Measurements from ENCODE around the gene HNF4A. TPM values are rescaled to one million over a fixed set of nuclear protein-coding genes. Genes with fewer than 3 reads are reported as not detected.
A peak's percentile ranks its signal among the peaks of the same experiment; 100 is the strongest.

The HNF4A gene
- total and polyA plus RNA-seq, 2 of the 13 experiments (the other 11 are each of a cell fraction or from before 2014, with no cell fraction given): 80.9 to 169 TPM

DNA sequence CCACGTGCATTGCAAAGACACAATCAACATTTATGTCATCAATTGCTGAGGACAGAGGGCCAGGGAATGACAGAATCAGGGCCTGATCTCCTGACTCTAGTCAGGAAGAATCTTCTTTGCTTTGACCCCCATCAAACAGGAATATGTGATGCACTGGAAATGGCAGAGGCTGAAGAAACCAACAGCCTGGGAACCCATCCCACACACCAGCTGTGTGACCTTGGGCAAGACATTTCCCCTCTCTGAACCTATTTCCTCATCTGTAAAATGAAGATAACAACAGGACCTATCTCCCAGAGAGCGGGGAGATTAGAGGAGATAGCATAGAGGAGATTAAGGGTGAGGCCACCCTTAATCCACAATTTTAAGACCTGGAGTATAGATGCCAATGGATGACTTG lies 1.5 kb downstream of the HNF4A start (continued):
- no peak for TF ChIP-seq TMF1 (CRISPR knock-in tag; IDR thresholded peaks at IDR 0.05; ENCODE audit: low read depth)
- no peak for TF ChIP-seq PITX1 (CRISPR knock-in tag; IDR thresholded peaks at IDR 0.05)
- TF ChIP-seq, protein P1, sequence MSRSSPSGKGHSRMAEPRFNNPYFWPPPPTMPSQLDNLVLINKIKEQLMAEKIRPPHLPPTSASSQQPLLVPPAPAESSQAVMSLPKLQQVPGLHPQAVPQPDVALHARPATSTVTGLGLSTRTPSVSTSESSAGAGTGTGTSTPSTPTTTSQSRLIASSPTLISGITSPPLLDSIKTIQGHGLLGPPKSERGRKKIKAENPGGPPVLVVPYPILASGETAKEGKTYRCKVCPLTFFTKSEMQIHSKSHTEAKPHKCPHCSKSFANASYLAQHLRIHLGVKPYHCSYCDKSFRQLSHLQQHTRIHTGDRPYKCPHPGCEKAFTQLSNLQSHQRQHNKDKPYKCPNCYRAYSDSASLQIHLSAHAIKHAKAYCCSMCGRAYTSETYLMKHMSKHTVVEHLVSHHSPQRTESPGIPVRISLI (CRISPR knock-in tag; IDR thresholded peaks at IDR 0.05; ENCODE audit: borderline replicate concordance): no peak
- TF ChIP-seq NCOR1 (IDR thresholded peaks at IDR 0.05; ENCODE audit: borderline replicate concordance, low read length): no peak
- TF ChIP-seq, protein P2, sequence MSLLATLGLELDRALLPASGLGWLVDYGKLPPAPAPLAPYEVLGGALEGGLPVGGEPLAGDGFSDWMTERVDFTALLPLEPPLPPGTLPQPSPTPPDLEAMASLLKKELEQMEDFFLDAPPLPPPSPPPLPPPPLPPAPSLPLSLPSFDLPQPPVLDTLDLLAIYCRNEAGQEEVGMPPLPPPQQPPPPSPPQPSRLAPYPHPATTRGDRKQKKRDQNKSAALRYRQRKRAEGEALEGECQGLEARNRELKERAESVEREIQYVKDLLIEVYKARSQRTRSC (CRISPR knock-in tag; IDR thresholded peaks at IDR 0.05; ENCODE audit: low read depth): no peak
- TF ChIP-seq ZNF775 (CRISPR knock-in tag; IDR thresholded peaks at IDR 0.05; ENCODE audit: borderline replicate concordance): no peak
- TF ChIP-seq, protein P3, sequence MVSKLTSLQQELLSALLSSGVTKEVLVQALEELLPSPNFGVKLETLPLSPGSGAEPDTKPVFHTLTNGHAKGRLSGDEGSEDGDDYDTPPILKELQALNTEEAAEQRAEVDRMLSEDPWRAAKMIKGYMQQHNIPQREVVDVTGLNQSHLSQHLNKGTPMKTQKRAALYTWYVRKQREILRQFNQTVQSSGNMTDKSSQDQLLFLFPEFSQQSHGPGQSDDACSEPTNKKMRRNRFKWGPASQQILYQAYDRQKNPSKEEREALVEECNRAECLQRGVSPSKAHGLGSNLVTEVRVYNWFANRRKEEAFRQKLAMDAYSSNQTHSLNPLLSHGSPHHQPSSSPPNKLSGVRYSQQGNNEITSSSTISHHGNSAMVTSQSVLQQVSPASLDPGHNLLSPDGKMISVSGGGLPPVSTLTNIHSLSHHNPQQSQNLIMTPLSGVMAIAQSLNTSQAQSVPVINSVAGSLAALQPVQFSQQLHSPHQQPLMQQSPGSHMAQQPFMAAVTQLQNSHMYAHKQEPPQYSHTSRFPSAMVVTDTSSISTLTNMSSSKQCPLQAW (CRISPR knock-in tag; IDR thresholded peaks at IDR 0.05): 0 out of 2 replicates have a peak, but pooled peaks have one; percentile 11
- TF ChIP-seq HOXA3 (CRISPR knock-in tag; IDR thresholded peaks at IDR 0.05): no peak
- no peak for TF ChIP-seq KDM5A (IDR thresholded peaks at IDR 0.05; ENCODE audit: borderline replicate concordance, low read length)
- no peak for TF ChIP-seq NRL (CRISPR knock-in tag; IDR thresholded peaks at IDR 0.05; ENCODE audit: borderline replicate concordance)
- TF ChIP-seq ZNF556 (CRISPR knock-in tag; IDR thresholded peaks at IDR 0.05; ENCODE audit: borderline replicate concordance): no peak
- TF ChIP-seq ZMAT3 (CRISPR knock-in tag; conservative IDR thresholded peaks at IDR 0.05): no peak
- TF ChIP-seq, protein P4, sequence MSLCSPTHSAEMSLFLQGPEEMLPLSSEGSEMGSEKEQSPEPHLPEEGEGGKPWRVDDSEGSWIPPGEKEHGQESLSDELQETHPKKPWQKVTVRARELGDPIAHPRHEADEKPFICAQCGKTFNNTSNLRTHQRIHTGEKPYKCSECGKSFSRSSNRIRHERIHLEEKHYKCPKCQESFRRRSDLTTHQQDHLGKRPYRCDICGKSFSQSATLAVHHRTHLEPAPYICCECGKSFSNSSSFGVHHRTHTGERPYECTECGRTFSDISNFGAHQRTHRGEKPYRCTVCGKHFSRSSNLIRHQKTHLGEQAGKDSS (CRISPR knock-in tag; IDR thresholded peaks at IDR 0.05; ENCODE audit: borderline replicate concordance, low read depth): no peak
- peak; percentile 94; the same call in 1 of the 2 replicates for TF ChIP-seq ZNF768 (CRISPR knock-in tag; IDR thresholded peaks at IDR 0.05)
- no peak for TF ChIP-seq TBL1XR1 (IDR thresholded peaks at IDR 0.05; ENCODE audit: borderline replicate concordance, low read length, partially characterized antibody)
- TF ChIP-seq, protein P5, sequence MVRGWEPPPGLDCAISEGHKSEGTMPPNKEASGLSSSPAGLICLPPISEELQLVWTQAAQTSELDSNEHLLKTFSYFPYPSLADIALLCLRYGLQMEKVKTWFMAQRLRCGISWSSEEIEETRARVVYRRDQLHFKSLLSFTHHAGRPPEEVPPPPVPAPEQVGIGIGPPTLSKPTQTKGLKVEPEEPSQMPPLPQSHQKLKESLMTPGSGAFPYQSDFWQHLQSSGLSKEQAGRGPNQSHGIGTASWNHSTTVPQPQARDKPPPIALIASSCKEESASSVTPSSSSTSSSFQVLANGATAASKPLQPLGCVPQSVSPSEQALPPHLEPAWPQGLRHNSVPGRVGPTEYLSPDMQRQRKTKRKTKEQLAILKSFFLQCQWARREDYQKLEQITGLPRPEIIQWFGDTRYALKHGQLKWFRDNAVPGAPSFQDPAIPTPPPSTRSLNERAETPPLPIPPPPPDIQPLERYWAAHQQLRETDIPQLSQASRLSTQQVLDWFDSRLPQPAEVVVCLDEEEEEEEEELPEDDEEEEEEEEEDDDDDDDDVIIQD (CRISPR knock-in tag; IDR thresholded peaks at IDR 0.05; ENCODE audit: low read depth): no peak
- TF ChIP-seq, protein P6, sequence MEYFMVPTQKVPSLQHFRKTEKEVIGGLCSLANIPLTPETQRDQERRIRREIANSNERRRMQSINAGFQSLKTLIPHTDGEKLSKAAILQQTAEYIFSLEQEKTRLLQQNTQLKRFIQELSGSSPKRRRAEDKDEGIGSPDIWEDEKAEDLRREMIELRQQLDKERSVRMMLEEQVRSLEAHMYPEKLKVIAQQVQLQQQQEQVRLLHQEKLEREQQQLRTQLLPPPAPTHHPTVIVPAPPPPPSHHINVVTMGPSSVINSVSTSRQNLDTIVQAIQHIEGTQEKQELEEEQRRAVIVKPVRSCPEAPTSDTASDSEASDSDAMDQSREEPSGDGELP (IDR thresholded peaks at IDR 0.05; ENCODE audit: borderline replicate concordance, low read depth): 0 out of 2 replicates have a peak, but pooled peaks have one; percentile 7
- peak; percentile 37; the same call in 1 of the 2 replicates for TF ChIP-seq POLR2AphosphoS5 (IDR thresholded peaks at IDR 0.05; ENCODE audit: low read depth, low read length)
- TF ChIP-seq, protein P7, sequence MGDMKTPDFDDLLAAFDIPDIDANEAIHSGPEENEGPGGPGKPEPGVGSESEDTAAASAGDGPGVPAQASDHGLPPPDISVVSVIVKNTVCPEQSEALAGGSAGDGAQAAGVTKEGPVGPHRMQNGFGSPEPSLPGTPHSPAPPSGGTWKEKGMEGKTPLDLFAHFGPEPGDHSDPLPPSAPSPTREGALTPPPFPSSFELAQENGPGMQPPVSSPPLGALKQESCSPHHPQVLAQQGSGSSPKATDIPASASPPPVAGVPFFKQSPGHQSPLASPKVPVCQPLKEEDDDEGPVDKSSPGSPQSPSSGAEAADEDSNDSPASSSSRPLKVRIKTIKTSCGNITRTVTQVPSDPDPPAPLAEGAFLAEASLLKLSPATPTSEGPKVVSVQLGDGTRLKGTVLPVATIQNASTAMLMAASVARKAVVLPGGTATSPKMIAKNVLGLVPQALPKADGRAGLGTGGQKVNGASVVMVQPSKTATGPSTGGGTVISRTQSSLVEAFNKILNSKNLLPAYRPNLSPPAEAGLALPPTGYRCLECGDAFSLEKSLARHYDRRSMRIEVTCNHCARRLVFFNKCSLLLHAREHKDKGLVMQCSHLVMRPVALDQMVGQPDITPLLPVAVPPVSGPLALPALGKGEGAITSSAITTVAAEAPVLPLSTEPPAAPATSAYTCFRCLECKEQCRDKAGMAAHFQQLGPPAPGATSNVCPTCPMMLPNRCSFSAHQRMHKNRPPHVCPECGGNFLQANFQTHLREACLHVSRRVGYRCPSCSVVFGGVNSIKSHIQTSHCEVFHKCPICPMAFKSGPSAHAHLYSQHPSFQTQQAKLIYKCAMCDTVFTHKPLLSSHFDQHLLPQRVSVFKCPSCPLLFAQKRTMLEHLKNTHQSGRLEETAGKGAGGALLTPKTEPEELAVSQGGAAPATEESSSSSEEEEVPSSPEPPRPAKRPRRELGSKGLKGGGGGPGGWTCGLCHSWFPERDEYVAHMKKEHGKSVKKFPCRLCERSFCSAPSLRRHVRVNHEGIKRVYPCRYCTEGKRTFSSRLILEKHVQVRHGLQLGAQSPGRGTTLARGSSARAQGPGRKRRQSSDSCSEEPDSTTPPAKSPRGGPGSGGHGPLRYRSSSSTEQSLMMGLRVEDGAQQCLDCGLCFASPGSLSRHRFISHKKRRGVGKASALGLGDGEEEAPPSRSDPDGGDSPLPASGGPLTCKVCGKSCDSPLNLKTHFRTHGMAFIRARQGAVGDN (CRISPR knock-in tag; IDR thresholded peaks at IDR 0.05): no peak
